Activated T-cell treated with anti-CD3 and anti-CD28 coated beads, Interleukin-2, amount 50 U/mL, for 24 hours (primary cell): Measurements from ENCODE around the gene GRID2IP.

Source experiments
- DNase-seq: peaks from one replicate; pipeline ENCODE4 v3.0.0-alpha.2; 2020
- H3K27ac Mint-ChIP-seq: 2 replicates; pipeline ENCODE4 v1.8.0; 2020; ENCODE audit warnings: mild to moderate bottlenecking, mixed read lengths
- H3K27me3 Mint-ChIP-seq: 2 replicates; pipeline ENCODE4 v1.8.0; 2020; ENCODE audit warnings: mixed read lengths
- H3K36me3 Mint-ChIP-seq: 2 replicates; pipeline ENCODE4 v1.8.0; 2020; ENCODE audit warnings: low read depth, mixed read lengths
- H3K4me1 Mint-ChIP-seq: 2 replicates; pipeline ENCODE4 v1.8.0; 2020; ENCODE audit warnings: low read depth, mixed read lengths
- H3K4me3 Mint-ChIP-seq: 2 replicates; pipeline ENCODE4 v1.8.0; 2020; ENCODE audit warnings: mild to moderate bottlenecking, moderate library complexity, mixed read lengths
- H3K9me3 Mint-ChIP-seq: 2 replicates; pipeline ENCODE4 v1.8.0; 2020; ENCODE audit warnings: mixed read lengths

The GRID2IP gene

DNA sequence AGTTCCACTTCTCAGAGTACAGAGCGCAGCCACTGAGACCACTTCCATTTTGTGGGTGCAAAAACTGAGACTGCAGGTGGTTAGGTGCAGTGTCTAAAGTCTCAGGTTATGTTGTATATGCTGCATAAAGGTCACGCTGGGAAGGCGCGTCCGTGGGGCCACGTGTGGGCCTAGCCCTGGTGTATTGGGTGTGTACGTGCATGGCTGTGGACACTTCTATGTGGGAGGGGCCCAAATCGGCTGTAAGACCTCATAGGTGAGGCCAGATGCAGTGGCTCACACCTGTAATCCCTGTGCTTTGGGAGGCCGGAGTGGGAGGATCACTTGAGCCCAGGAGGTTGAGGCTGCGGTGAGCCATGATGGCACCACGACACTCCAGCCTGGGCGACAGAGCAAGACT lies 37.7 kb downstream of the GRID2IP start:
- DNase-seq: no peak
- no peaks in the 10 kb centered on the region for H3K36me3 Mint-ChIP-seq
- H3K4me3 Mint-ChIP-seq: no peak overlapping the region
- peaks cover 3% of the 10 kb centered on the region for H3K27me3 Mint-ChIP-seq
- H3K4me1 Mint-ChIP-seq: peaks cover 7% of the 10 kb centered on the region
- H3K9me3 Mint-ChIP-seq: no peaks in the 10 kb centered on the region
- H3K27ac Mint-ChIP-seq: no peak overlapping the region

GRCh38 chr7:6512892-6513291 lies 38.4 kb downstream of the GRID2IP start:
- Mint-ChIP-seq H3K36me3 (no peaks in the 10 kb centered on the region), H3K27me3 (peaks cover 3% of the 10 kb centered on the region), H3K4me3 (no peak overlapping the region), H3K4me1 (peaks cover 7% of the 10 kb centered on the region), H3K27ac (no peak overlapping the region), H3K9me3 (no peaks in the 10 kb centered on the region)
- DNase-seq: no peak

DNA sequence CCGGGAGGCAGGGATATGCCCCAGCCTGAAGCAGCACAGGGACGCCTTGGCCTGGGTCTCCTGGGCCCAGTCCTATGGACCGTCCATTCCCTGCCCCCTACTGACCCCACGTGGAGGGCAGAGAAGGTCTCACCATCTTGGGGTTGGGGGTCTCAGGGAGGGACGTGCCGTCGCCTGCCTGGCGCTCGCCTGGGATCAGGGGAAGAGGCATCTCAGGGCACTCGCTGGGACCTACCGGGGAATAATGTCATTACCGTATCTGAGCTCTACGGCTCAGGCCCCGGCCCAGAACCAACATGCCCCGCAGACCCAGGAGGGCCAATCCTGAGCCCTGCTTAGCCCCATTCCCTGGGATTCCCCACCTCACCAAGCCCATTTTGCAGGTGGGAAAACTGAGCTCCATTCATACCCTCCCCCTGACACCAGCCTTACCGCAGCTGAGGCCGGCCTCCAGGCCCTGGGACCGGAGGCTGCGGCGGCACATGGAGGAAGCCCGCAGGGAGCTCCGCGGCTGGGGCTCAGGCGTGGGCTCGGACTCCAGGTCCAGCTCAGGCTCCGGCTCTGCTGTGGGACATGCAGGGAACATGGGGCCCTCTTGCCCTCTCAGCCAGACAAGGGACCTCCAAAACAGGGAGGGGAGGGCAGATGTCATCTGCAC lies 40.7 kb downstream of the GRID2IP start:
- no peaks in the 10 kb centered on the region for H3K36me3 Mint-ChIP-seq
- H3K9me3 Mint-ChIP-seq: no peaks in the 10 kb centered on the region
- no peaks in the 10 kb centered on the region for H3K4me1 Mint-ChIP-seq
- DNase-seq: no peak
- no peaks in the 10 kb centered on the region for H3K27me3 Mint-ChIP-seq
- no peak overlapping the region for H3K27ac Mint-ChIP-seq
- H3K4me3 Mint-ChIP-seq: no peak overlapping the region

DNA sequence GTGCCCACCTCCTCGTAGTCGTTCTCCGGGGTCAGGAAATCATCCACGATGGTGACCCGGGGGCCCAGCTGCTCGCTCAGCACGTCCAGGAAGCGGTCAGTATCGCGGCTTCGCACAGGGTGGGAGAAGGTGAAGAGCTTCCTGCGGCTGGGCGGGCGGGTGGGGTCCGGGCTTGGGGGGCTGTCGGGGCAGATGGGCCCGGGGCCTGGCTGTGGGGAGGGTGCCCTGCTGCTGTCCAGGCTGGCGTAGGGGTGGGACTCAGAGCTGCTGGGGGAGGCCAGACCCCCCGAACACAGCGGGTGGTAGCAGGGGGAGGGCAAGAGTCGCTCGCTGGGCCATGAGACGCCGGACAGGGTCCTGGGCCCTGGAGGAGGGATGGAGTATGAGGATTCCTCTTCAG lies 42.3 kb downstream of the GRID2IP start:
- H3K27me3 Mint-ChIP-seq: no peaks in the 10 kb centered on the region

DNA sequence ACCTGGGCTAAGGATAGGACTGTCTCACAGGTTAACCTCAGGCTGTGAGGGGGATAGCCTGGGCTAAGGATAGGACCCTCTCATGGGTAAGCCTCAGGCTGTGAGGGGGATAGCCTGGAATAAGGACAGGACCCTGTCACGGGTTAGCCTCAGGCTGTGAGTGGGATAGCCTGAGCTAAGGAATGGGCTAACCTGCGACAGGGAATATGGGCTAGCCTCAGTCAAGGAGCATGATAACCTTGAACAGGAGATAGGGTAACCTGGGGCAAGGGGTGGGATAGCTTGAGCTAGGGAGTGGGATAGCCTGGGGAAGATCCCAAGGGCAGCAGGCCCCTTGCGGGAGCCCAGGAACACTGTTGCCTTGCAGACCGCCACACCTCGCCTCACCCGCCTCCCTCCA lies 42.7 kb downstream of the GRID2IP start:
- no peak overlapping the region for H3K27ac Mint-ChIP-seq
- no peaks in the 10 kb centered on the region for H3K27me3 Mint-ChIP-seq
- H3K9me3 Mint-ChIP-seq: no peaks in the 10 kb centered on the region
- H3K4me3 Mint-ChIP-seq: no peak overlapping the region
- H3K4me1 Mint-ChIP-seq: peaks cover 7% of the 10 kb centered on the region
- H3K36me3 Mint-ChIP-seq: no peaks in the 10 kb centered on the region
- no peak for DNase-seq

More for the DNA sequence above, 42.3 kb downstream of the GRID2IP start:
- Mint-ChIP-seq H3K36me3 (no peaks in the 10 kb centered on the region), H3K4me1 (peaks cover 7% of the 10 kb centered on the region), H3K27ac (no peak overlapping the region), H3K9me3 (no peaks in the 10 kb centered on the region), H3K4me3 (no peak overlapping the region)
- DNase-seq: no peak

- Mint-ChIP-seq H3K36me3 (no peaks in the 10 kb centered on the region), H3K27me3 (no peaks in the 10 kb centered on the region), H3K27ac (no peak overlapping the region), H3K9me3 (no peaks in the 10 kb centered on the region), H3K4me1 (peaks cover 7% of the 10 kb centered on the region), H3K4me3 (no peak overlapping the region)
- no peak for DNase-seq
These were observed 43.4 kb downstream of the GRID2IP start for GRCh38 chr7:6507906-6508305.

- Mint-ChIP-seq H3K4me3 (no peak overlapping the region), H3K36me3 (no peaks in the 10 kb centered on the region), H3K27ac (no peak overlapping the region)
These were observed 45.3 kb downstream of the GRID2IP start for GRCh38 chr7:6505685-6506559.

GRCh38 chr7:6504996-6505395 lies 46.3 kb downstream of the GRID2IP start:
- H3K9me3 Mint-ChIP-seq: no peaks in the 10 kb centered on the region
- no peak for DNase-seq
- H3K4me1 Mint-ChIP-seq: peaks cover 7% of the 10 kb centered on the region
- H3K27me3 Mint-ChIP-seq: no peaks in the 10 kb centered on the region
- no peak overlapping the region for H3K27ac Mint-ChIP-seq
- H3K36me3 Mint-ChIP-seq: no peaks in the 10 kb centered on the region
- H3K4me3 Mint-ChIP-seq: peak overlapping the region; percentile 83

More at GRCh38 chr7:6505685-6506559, 45.3 kb downstream of the GRID2IP start:
- no peaks in the 10 kb centered on the region for H3K27me3 Mint-ChIP-seq
- no peaks in the 10 kb centered on the region for H3K9me3 Mint-ChIP-seq
- DNase-seq: no peak
- peaks cover 7% of the 10 kb centered on the region for H3K4me1 Mint-ChIP-seq

GRCh38 chr7:6502886-6503285 lies 48.4 kb downstream of the GRID2IP start:
- H3K4me1 Mint-ChIP-seq: peaks cover 7% of the 10 kb centered on the region
- DNase-seq: no peak
- no peak overlapping the region for H3K27ac Mint-ChIP-seq

DNA sequence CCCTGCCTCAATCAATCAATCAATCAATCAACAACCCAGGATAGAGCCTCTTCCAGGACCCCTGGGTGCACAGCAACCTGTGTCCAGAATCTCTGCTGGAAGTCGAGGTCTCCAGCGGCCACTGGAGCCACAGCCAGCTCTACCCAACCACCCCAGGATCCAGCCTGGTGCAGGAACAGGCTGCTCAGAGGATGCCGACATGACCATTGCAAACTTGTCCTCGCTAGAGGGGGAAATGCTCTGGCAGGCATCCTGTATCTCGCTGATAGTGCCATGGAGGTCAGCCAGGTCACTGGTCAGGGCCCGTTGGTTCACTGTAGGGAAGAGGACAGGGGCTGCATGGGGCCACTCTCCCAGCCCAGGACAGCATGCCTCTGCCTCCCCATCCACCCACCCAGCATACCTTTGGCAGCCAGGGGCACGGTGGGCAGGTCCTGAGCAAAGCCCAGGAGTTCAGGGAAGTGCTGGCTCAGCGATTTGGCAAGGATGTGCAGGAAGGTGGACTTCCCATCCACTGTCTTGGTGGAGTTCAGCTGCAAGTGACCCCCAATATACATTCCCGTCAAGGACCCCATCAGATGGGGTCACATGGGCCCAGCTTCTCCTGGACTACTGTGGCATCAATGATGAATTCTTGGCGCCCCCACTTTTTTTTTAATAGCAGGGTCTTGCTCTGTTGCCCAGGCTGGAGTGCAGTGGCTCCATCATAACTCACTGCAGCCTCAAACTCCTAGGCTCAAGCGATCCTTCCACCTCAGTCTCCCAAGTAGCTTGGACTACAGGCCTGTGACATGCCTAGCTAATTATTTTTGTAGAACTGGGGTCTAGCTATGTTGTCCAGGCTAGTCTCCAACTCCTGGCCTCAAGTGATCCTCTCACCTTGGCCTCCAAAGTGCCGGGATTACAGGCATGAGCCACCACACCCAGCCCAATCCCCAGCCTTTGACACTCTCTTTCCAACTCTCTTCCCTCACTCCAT lies 49.4 kb downstream of the GRID2IP start:
- H3K4me1 Mint-ChIP-seq: peaks cover 7% of the 10 kb centered on the region
- no peaks in the 10 kb centered on the region for H3K27me3 Mint-ChIP-seq
- H3K27ac Mint-ChIP-seq: no peak overlapping the region
- DNase-seq: no peak
- H3K36me3 Mint-ChIP-seq: no peaks in the 10 kb centered on the region
- no peak overlapping the region for H3K4me3 Mint-ChIP-seq
- H3K9me3 Mint-ChIP-seq: no peaks in the 10 kb centered on the region

More at GRCh38 chr7:6502886-6503285, 48.4 kb downstream of the GRID2IP start:
- peak overlapping the region; percentile 27 for H3K4me3 Mint-ChIP-seq
- H3K9me3 Mint-ChIP-seq: no peaks in the 10 kb centered on the region
- H3K27me3 Mint-ChIP-seq: no peaks in the 10 kb centered on the region
- no peaks in the 10 kb centered on the region for H3K36me3 Mint-ChIP-seq

GRCh38 chr7:6500691-6501090 lies 50.6 kb downstream of the GRID2IP start:
- no peaks in the 10 kb centered on the region for H3K27me3 Mint-ChIP-seq
- no peak overlapping the region for H3K27ac Mint-ChIP-seq
- H3K9me3 Mint-ChIP-seq: no peaks in the 10 kb centered on the region
- H3K36me3 Mint-ChIP-seq: no peaks in the 10 kb centered on the region
- H3K4me1 Mint-ChIP-seq: peaks cover 7% of the 10 kb centered on the region
- no peak for DNase-seq
- no peak overlapping the region for H3K4me3 Mint-ChIP-seq

DNA sequence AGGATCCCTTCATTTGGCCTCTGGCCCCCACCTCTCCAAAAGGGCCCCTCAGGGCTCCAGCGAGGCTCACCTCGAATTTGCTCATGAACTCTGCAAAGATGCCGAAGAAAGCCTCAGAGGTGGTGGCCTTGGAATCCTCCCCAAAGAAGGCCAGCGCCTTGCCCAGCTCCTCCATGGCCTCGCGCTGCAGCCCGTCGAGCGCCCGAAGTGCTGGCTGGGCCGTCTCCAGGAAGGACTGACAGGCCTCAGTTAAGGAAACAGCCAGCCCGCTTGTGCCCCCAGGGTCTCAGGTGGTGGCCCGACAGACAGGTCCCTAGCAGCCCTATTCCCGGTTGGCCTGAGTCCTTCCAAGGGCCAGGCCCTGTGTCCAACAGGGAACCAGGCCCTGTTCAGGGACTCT lies 53.3 kb downstream of the GRID2IP start:
- no peak overlapping the region for H3K4me3 Mint-ChIP-seq
- no peaks in the 10 kb centered on the region for H3K27me3 Mint-ChIP-seq
- H3K27ac Mint-ChIP-seq: no peak overlapping the region
- DNase-seq: no peak
- no peaks in the 10 kb centered on the region for H3K9me3 Mint-ChIP-seq
- no peaks in the 10 kb centered on the region for H3K4me1 Mint-ChIP-seq
- H3K36me3 Mint-ChIP-seq: no peaks in the 10 kb centered on the region

GRCh38 chr7:6497637-6497905 lies 53.7 kb downstream of the GRID2IP start:
- Mint-ChIP-seq H3K4me3 (no peak overlapping the region), H3K27me3 (no peaks in the 10 kb centered on the region)

GRCh38 chr7:6496842-6497636 lies 54.2 kb downstream of the GRID2IP start:
- no peak for DNase-seq
- H3K4me1 Mint-ChIP-seq: no peaks in the 10 kb centered on the region
- H3K4me3 Mint-ChIP-seq: no peak overlapping the region
- H3K27me3 Mint-ChIP-seq: no peaks in the 10 kb centered on the region
- no peak overlapping the region for H3K27ac Mint-ChIP-seq
- no peaks in the 10 kb centered on the region for H3K9me3 Mint-ChIP-seq
- no peaks in the 10 kb centered on the region for H3K36me3 Mint-ChIP-seq

More at GRCh38 chr7:6497637-6497905, 53.7 kb downstream of the GRID2IP start:
- no peaks in the 10 kb centered on the region for H3K9me3 Mint-ChIP-seq
- H3K36me3 Mint-ChIP-seq: no peaks in the 10 kb centered on the region
- no peaks in the 10 kb centered on the region for H3K4me1 Mint-ChIP-seq
- no peak overlapping the region for H3K27ac Mint-ChIP-seq
- DNase-seq: no peak
